Body of pancreas (tissue), 4 donors: Measurements from ENCODE around the gene ALG12.

Experiments used
- POLR2A ChIP-seq, 3 donors: fragments of 450-650 bp; IDR thresholded peaks; one replicate each; pipeline ENCODE4 v1.6.1; 2016; ENCODE audit warnings: antibody characterized with exemption in 3 of 3, mild to moderate bottlenecking in 2 of 3
- TF ChIP-seq, protein P1 (sequence below), 7 experiments: fragments of 450-650 bp in 4 of 7; fragments of 200-600 bp in 3 of 7; sonication (generic) in 3 of 7; IDR thresholded peaks; one replicate each; pipeline ENCODE4 v1.5.1; 2016 to 2019; ENCODE audit warnings: antibody characterized with exemption in 7 of 7

DNA sequence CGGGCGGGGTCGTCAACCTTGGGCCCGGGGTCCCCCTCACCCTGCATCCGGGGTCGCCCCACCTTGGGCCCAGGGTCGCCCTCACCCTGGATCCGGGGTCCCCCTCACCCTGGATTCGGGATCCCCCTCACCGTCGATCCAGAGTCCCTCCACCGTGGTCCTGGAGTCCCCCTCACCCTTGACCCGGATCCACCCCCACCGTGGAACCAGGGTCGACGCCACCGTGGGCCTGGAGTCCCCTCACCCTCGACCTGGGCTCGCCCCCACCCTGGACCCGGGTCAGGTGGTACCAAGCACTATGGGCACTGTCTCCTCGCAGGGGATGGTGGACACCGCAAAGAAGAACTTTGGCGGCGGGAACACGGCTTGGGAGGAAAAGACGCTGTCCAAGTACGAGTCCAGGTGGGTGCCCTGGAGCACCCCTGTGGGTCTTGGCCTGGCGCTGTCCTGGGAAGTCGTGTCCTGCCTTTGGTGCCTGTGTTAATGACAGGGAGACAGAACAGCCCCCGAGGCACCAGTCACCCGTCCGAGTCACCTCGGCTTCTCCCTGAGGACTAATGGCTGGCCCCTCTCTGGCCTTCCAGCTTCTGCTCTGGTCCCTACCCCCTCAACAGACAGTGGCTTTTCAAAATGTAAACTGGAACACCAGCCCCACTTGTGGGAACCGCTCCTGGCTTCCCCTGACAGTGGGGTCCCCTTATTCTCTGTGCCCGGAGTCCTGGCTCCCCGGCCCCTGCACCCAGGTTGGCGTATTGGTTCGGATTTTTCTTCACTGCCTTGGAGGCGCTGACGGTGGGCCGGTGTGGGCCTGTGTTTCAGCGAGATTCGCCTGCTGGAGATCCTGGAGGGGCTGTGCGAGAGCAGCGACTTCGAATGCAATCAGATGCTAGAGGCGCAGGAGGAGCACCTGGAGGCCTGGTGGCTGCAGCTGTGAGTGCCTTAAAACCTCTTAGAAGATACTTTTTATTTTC lies 958 bp upstream of the ALG12 start:
- TF ChIP-seq, protein P1, sequence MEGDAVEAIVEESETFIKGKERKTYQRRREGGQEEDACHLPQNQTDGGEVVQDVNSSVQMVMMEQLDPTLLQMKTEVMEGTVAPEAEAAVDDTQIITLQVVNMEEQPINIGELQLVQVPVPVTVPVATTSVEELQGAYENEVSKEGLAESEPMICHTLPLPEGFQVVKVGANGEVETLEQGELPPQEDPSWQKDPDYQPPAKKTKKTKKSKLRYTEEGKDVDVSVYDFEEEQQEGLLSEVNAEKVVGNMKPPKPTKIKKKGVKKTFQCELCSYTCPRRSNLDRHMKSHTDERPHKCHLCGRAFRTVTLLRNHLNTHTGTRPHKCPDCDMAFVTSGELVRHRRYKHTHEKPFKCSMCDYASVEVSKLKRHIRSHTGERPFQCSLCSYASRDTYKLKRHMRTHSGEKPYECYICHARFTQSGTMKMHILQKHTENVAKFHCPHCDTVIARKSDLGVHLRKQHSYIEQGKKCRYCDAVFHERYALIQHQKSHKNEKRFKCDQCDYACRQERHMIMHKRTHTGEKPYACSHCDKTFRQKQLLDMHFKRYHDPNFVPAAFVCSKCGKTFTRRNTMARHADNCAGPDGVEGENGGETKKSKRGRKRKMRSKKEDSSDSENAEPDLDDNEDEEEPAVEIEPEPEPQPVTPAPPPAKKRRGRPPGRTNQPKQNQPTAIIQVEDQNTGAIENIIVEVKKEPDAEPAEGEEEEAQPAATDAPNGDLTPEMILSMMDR (IDR thresholded peaks at IDR 0.05) = no peak
- no peak for TF ChIP-seq POLR2A (IDR thresholded peaks at IDR 0.05)
